ENCODE results near the gene NIBAN1.
"Not testable (repeated sequence)": the region's sequence is repeated elsewhere in the genome, so short reads cannot be mapped to it uniquely, and the experiment has no call there.

NIBAN1 gene

GRCh38 chr1:184972315-184973055, 1.8 kb downstream of the NIBAN1 start:
- DNase-seq (ENCODE audit: low read depth in 2 of 2): no peak

GRCh38 chr1:184971522-184972265, 2.6 kb downstream of the NIBAN1 start:
- DNase-seq (ENCODE audit: low read depth in 2 of 2): no peak

GRCh38 chr1:184970691-184971161, 3.6 kb downstream of the NIBAN1 start:
- DNase-seq (ENCODE audit: low read depth in 2 of 2): no peak

GRCh38 chr1:184966989-184967388, 7.3 kb downstream of the NIBAN1 start:
- no peak for DNase-seq (ENCODE audit: low read depth in 2 of 2)

GRCh38 chr1:184965944-184966860, 8.1 kb downstream of the NIBAN1 start:
- no peak for DNase-seq (ENCODE audit: low read depth in 2 of 2)

- DNase-seq (ENCODE audit: low read depth in 2 of 2): no peak
Observed at GRCh38 chr1:184965439-184965838, 8.9 kb downstream of the NIBAN1 start.

GRCh38 chr1:184959626-184960025, 14.7 kb downstream of the NIBAN1 start:
- DNase-seq (ENCODE audit: low read depth in 2 of 2): no peak

- DNase-seq (ENCODE audit: low read depth in 2 of 2): no peak
Observed at GRCh38 chr1:184958554-184959353, 15.6 kb downstream of the NIBAN1 start.

- DNase-seq (ENCODE audit: low read depth in 2 of 2): not testable (repeated sequence)
Observed at GRCh38 chr1:184957901-184958300, 16.4 kb downstream of the NIBAN1 start.

GRCh38 chr1:184956999-184957700, 17.2 kb downstream of the NIBAN1 start:
- no peak for DNase-seq (ENCODE audit: low read depth in 2 of 2)

GRCh38 chr1:184954232-184954995, 19.9 kb downstream of the NIBAN1 start:
- no peak for DNase-seq (ENCODE audit: low read depth in 2 of 2)

GRCh38 chr1:184953600-184954219, 20.6 kb downstream of the NIBAN1 start:
- no peak for DNase-seq (ENCODE audit: low read depth in 2 of 2)

GRCh38 chr1:184952428-184952827, 21.9 kb downstream of the NIBAN1 start:
- no peak for DNase-seq (ENCODE audit: low read depth in 2 of 2)

- DNase-seq (ENCODE audit: low read depth in 2 of 2): no peak
Observed at GRCh38 chr1:184951788-184952187, 22.5 kb downstream of the NIBAN1 start.

- DNase-seq (ENCODE audit: low read depth in 2 of 2): no peak
Observed at GRCh38 chr1:184950906-184951305, 23.4 kb downstream of the NIBAN1 start.

GRCh38 chr1:184950227-184950626, 24.1 kb downstream of the NIBAN1 start:
- no peak for DNase-seq (ENCODE audit: low read depth in 2 of 2)

GRCh38 chr1:184947497-184948256, 26.6 kb downstream of the NIBAN1 start:
- no peak for DNase-seq (ENCODE audit: low read depth in 2 of 2)

GRCh38 chr1:184945678-184946412, 28.5 kb downstream of the NIBAN1 start:
- no peak for DNase-seq (ENCODE audit: low read depth in 2 of 2)
